NCI-H226 (cell line): ENCODE results near the gene SEZ6L.

Experiments used
- DNase-seq: peaks from one replicate; pipeline ENCODE4 v3.0.0-alpha.2; 2015

Gene SEZ6L

DNA sequence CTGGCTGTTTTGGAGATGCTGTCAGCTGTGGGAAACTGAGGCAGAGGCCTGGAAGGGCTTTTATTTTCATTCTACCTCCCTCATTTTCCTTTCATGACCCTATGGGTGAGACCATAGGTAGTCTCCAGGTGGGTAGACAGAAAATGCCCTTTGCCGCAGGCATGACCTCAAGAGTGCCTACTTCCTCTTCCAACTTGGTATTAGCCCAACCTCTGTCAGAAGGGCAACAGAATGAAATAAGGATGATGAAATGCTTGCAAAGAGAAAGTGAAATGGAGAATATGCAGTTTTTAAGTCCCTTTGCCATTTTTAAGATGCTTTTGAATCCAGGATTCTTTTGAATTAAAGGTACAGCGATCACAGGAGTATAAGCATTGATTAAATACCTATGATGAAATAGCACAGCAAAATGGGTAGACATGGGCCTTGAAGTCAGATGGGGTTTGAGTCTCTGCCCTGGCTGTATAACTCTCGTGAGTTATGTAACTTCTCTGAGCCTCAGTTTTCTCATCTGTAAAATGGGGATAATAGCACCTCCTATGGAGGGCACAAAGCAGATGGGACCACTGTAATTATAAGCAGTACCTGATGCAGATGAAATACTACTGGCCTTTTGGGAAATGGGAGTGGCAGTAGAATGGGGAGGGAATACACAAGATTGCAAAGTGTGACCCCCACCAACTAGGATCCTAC is 263.5 kb downstream of the SEZ6L start:
- DNase-seq = no peak
